NT2/D1 (cell line): ENCODE measurements around the gene CACNG4.
"Not testable (repeated sequence)": the region's sequence is repeated elsewhere in the genome, so short reads cannot be mapped to it uniquely, and the experiment has no call there.

ENCODE experiments used
- DNase-seq: peaks from one replicate; pipeline ENCODE4 v3.0.0-alpha.2; 2011; ENCODE audit warnings: low read depth, low spot score
- H3K27me3 ChIP-seq: 2 replicates; pipeline ENCODE4 v1.6.0; 2011; ENCODE audit warnings: mild to moderate bottlenecking; ENCODE audit not compliant: insufficient read length, insufficient read depth
- H3K36me3 ChIP-seq: 2 replicates; pipeline ENCODE4 v1.6.1; 2011; ENCODE audit warnings: mild to moderate bottlenecking, low read length, mixed read lengths; ENCODE audit not compliant: insufficient read depth, insufficient read length
- H3K4me1 ChIP-seq: 2 replicates; pipeline ENCODE4 v1.5.1; 2011; ENCODE audit not compliant: insufficient read depth, insufficient read length
- H3K4me3 ChIP-seq: 2 replicates; pipeline ENCODE4 v1.5.1; 2011; ENCODE audit warnings: low read depth; ENCODE audit not compliant: insufficient read length
- H3K9ac ChIP-seq: 2 replicates; pipeline ENCODE4 v1.6.0; 2011; ENCODE audit warnings: low read depth; ENCODE audit not compliant: insufficient read length
- H3K9me3 ChIP-seq: 2 replicates; pipeline ENCODE4 v1.5.1; 2011; ENCODE audit warnings: mild to moderate bottlenecking, low read length; ENCODE audit not compliant: insufficient read depth
- SUZ12 ChIP-seq: IDR thresholded peaks from 2 replicates; pipeline ENCODE4 v1.6.1; 2011; ENCODE audit not compliant: insufficient read length, insufficient read depth; ENCODE audit errors: extremely low read depth
- YY1 ChIP-seq: IDR thresholded peaks from 2 replicates; pipeline ENCODE4 v1.6.1; 2011; ENCODE audit not compliant: insufficient read length, insufficient read depth
- ZNF274 ChIP-seq: IDR thresholded peaks from 2 replicates; pipeline ENCODE4 v1.6.1; 2011; ENCODE audit warnings: mild to moderate bottlenecking, low read depth, low read length

CACNG4 gene

GRCh38 chr17:67032985-67033384 is 68.5 kb downstream of the CACNG4 start:
- H3K36me3 ChIP-seq = no peaks in the 10 kb centered on the region
- no peaks in the 10 kb centered on the region for H3K4me1 ChIP-seq
- no peak for DNase-seq
- H3K9me3 ChIP-seq = no peaks in the 10 kb centered on the region
- no peak overlapping the region for H3K4me3 ChIP-seq
- no peak overlapping the region for H3K9ac ChIP-seq
- no peak for TF ChIP-seq YY1
- TF ChIP-seq SUZ12 = no peak
- no peak for TF ChIP-seq ZNF274
- no peaks in the 10 kb centered on the region for H3K27me3 ChIP-seq

GRCh38 chr17:67033613-67034012 is 69.1 kb downstream of the CACNG4 start:
- Histone ChIP-seq H3K9ac (no peak overlapping the region), H3K4me3 (no peak overlapping the region), H3K27me3 (no peaks in the 10 kb centered on the region), H3K36me3 (no peaks in the 10 kb centered on the region), H3K9me3 (no peaks in the 10 kb centered on the region), H3K4me1 (peaks cover 3% of the 10 kb centered on the region)
- DNase-seq = no peak
- TF ChIP-seq ZNF274 (no peak), SUZ12 (no peak), YY1 (no peak)

GRCh38 chr17:67035131-67036083 is 70.9 kb downstream of the CACNG4 start:
- no peaks in the 10 kb centered on the region for H3K36me3 ChIP-seq
- H3K4me1 ChIP-seq = peaks cover 5% of the 10 kb centered on the region
- no peak overlapping the region for H3K9ac ChIP-seq
- no peak for TF ChIP-seq ZNF274
- no peak for TF ChIP-seq YY1
- TF ChIP-seq SUZ12 = no peak
- no peaks in the 10 kb centered on the region for H3K27me3 ChIP-seq
- H3K4me3 ChIP-seq = no peak overlapping the region
- no peaks in the 10 kb centered on the region for H3K9me3 ChIP-seq
- no peak for DNase-seq

- no peaks in the 10 kb centered on the region for H3K36me3 ChIP-seq
- H3K4me3 ChIP-seq = no peak overlapping the region
- H3K4me1 ChIP-seq = peaks cover 9% of the 10 kb centered on the region
- H3K27me3 ChIP-seq = no peaks in the 10 kb centered on the region
- DNase-seq = no peak
- TF ChIP-seq YY1 = no peak
- TF ChIP-seq SUZ12 = no peak
- no peak for TF ChIP-seq ZNF274
- no peak overlapping the region for H3K9ac ChIP-seq
- no peaks in the 10 kb centered on the region for H3K9me3 ChIP-seq
Measured at GRCh38 chr17:67038861-67039365, 74.4 kb downstream of the CACNG4 start.

GRCh38 chr17:67040652-67041051 is 76.1 kb downstream of the CACNG4 start:
- Histone ChIP-seq H3K9me3 (no peaks in the 10 kb centered on the region), H3K27me3 (no peaks in the 10 kb centered on the region), H3K4me3 (no peak overlapping the region), H3K4me1 (peaks cover 9% of the 10 kb centered on the region), H3K9ac (no peak overlapping the region), H3K36me3 (no peaks in the 10 kb centered on the region)
- TF ChIP-seq ZNF274 (no peak), SUZ12 (no peak), YY1 (no peak)
- no peak for DNase-seq

- not testable (repeated sequence) for H3K9ac ChIP-seq, H3K4me3 ChIP-seq, H3K36me3 ChIP-seq, DNase-seq, H3K4me1 ChIP-seq, H3K27me3 ChIP-seq, H3K9me3 ChIP-seq
Measured at GRCh38 chr17:67041119-67041518, 76.6 kb downstream of the CACNG4 start.

- H3K27me3 ChIP-seq = no peaks in the 10 kb centered on the region
- DNase-seq = no peak
- no peaks in the 10 kb centered on the region for H3K36me3 ChIP-seq
- H3K9ac ChIP-seq = no peak overlapping the region
- no peak for TF ChIP-seq SUZ12
- TF ChIP-seq YY1 = no peak
- H3K9me3 ChIP-seq = no peaks in the 10 kb centered on the region
- peaks cover 9% of the 10 kb centered on the region for H3K4me1 ChIP-seq
- no peak overlapping the region for H3K4me3 ChIP-seq
Measured at GRCh38 chr17:67041531-67041930, 77.0 kb downstream of the CACNG4 start.
